Transverse colon (tissue), 4 donors: Measurements from ENCODE around the gene GUCY2F. TPM values are rescaled to one million over a fixed set of nuclear protein-coding genes. Genes with fewer than 3 reads are reported as not detected.

Source experiments
- DNase-seq: peaks from one replicate; pipeline ENCODE4 v3.0.0-alpha.2; 2019
- H3K27ac ChIP-seq, 4 donors: fragments of 200-600 bp; sonication (generic); 2 replicates each; pipeline ENCODE4 v1.5.1; 2016 to 2018; ENCODE audit warnings: inconsistent platforms in 4 of 4
- H3K27me3 ChIP-seq: fragments of 200-600 bp; sonication (generic); 2 replicates; pipeline ENCODE4 v1.5.1; 2017; ENCODE audit warnings: inconsistent platforms
- H3K36me3 ChIP-seq, 4 donors: fragments of 200-600 bp; sonication (generic); 2 replicates each; pipeline ENCODE4 v1.5.1; 2017 to 2019; ENCODE audit warnings: inconsistent platforms in 4 of 4
- H3K4me1 ChIP-seq, 4 donors: fragments of 200-600 bp; sonication (generic); 2 replicates each; pipeline ENCODE4 v1.5.1; 2017 to 2020; ENCODE audit warnings: inconsistent platforms in 4 of 4
- H3K4me3 ChIP-seq, 4 donors: fragments of 200-600 bp; sonication (generic); 1 replicate in 1 of 4; 2 replicates in 3 of 4; pipeline versions ENCODE4 v1.5.1 to v1.6.1; 2017 to 2019; ENCODE audit warnings: inconsistent platforms in 4 of 4
- H3K9me3 ChIP-seq, 2 donors: fragments of 200-600 bp; sonication (generic); 2 replicates each; pipeline ENCODE4 v1.5.1; 2017 to 2019; ENCODE audit warnings: inconsistent platforms in 2 of 2
- CTCF ChIP-seq, 5 experiments: fragments of 200-600 bp in 3 of 5; fragments of 450-650 bp in 2 of 5; sonication (generic) in 3 of 5; IDR thresholded peaks; 1 replicate in 2 of 5; 2 replicates in 3 of 5; pipeline ENCODE4 v1.5.1; 2016 to 2017; ENCODE audit warnings: antibody characterized with exemption in 5 of 5, inconsistent platforms in 3 of 5, mild to moderate bottlenecking in 2 of 5, moderate library complexity in 1 of 5
- EP300 ChIP-seq: sonication (generic); formaldehyde crosslinking; IDR thresholded peaks from one replicate; pipeline ENCODE4 v1.6.1; 2017; ENCODE audit warnings: antibody characterized with exemption, low read depth
- POLR2A ChIP-seq: fragments of 450-650 bp; IDR thresholded peaks from one replicate; pipeline ENCODE4 v1.6.1; 2016; ENCODE audit warnings: antibody characterized with exemption, mild to moderate bottlenecking, moderate library complexity
- POLR2AphosphoS5 ChIP-seq, 3 donors: sonication (generic); formaldehyde crosslinking; IDR thresholded peaks; one replicate each; pipeline ENCODE4 v1.6.1; 2016; ENCODE audit warnings: antibody characterized with exemption in 3 of 3
- WGBS, 2 donors: methylation state at CpG; one replicate each; pipeline ENCODE4 v1.1.5; 2018; ENCODE audit warnings: low coverage in 1 of 2; 5-methylcytosine and 5-hydroxymethylcytosine counted together
- in situ Hi-C, 4 donors: fragments of 200-750 bp; cut with MboI; loops; one replicate each; pipeline versions ENCODE4 v1.15.0 to v1.15.1; 2017; ENCODE audit warnings: low sequenced_read_pairs in 3 of 4, low pct_ligation_motif_present in 1 of 4, low pct_unique_long_range_greater_than_20kb in 1 of 4
- intact Hi-C: fragments of 100-400 bp; cut with DNase I; formaldehyde crosslinking; loops from one replicate; pipeline ENCODE4 v1.15.1; 2023; ENCODE audit warnings: low total_unique reads
- total RNA-seq, 4 donors: library from RNA; depleted of rRNA; stranded (reverse); fragments of >200 nt; gene quantifications; one replicate each; pipeline ENCODE4 v1.1.0, GENCODE V29; 2016

GUCY2F gene
- total RNA-seq, 4 donors from 2014 or later, result not detected

DNA sequence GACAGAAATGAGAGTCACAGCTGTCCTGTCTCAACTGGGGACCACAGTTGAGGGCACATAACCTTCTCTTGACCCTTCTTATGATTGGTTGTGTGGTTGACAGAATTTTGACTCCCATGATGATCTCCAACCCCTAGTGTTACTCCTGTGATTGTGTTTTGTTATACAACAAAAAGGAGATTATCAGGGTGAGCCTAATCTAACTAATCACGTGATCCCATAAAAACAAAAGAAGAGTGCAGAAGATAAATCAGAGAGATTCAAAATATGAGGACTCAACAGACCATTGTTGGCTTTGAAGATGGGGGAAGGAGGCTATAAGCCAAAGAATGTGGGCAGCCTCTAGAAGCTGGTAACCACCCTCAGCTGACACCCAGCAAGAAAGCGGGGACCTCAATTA is 72.7 kb downstream of the GUCY2F start:
- 50 to 79% methylated on average over 1 to 2 of the region's 2 CpGs for WGBS, 2 donors

GRCh38 chrX:109403922-109404321 is 78.0 kb downstream of the GUCY2F start:
- Histone ChIP-seq H3K27ac (no peak overlapping the region), H3K36me3 (no peaks in the 10 kb centered on the region), H3K27me3 (no peaks in the 10 kb centered on the region), H3K4me1 (no peaks in the 10 kb centered on the region), H3K4me3 (no peak overlapping the region), H3K9me3 (no peaks in the 10 kb centered on the region)
- TF ChIP-seq EP300 (no peak), POLR2AphosphoS5 (IDR thresholded peaks at IDR 0.05) (no peak), CTCF (IDR thresholded peaks at IDR 0.05) (no peak), POLR2A (no peak)
- WGBS, 2 donors, result 48% methylated on average over 4 of the region's 4 CpGs; no CpG with 5 or more reads in 1 of the 2 donors
- no peak for DNase-seq
- intact Hi-C loops, result no loop called here
- in situ Hi-C loops, result no loop called here

More for the DNA sequence above, 72.7 kb downstream of the GUCY2F start:
- no peak for DNase-seq
- Histone ChIP-seq H3K9me3 (no peaks in the 10 kb centered on the region), H3K36me3 (no peaks in the 10 kb centered on the region), H3K27ac (no peak overlapping the region), H3K4me1 (no peaks in the 10 kb centered on the region), H3K4me3 (no peak overlapping the region), H3K27me3 (no peaks in the 10 kb centered on the region)
- in situ Hi-C loops, result no loop called here
- TF ChIP-seq POLR2AphosphoS5 (IDR thresholded peaks at IDR 0.05), result no peak
- TF ChIP-seq CTCF (IDR thresholded peaks at IDR 0.05), result no peak
- TF ChIP-seq POLR2A, result no peak
- no peak for TF ChIP-seq EP300
- intact Hi-C loops, result no loop called here

- Histone ChIP-seq H3K9me3 (no peaks in the 10 kb centered on the region), H3K36me3 (no peaks in the 10 kb centered on the region), H3K27me3 (no peaks in the 10 kb centered on the region), H3K4me1 (no peaks in the 10 kb centered on the region), H3K27ac (no peak overlapping the region), H3K4me3 (no peak overlapping the region)
- TF ChIP-seq POLR2A (no peak), CTCF (IDR thresholded peaks at IDR 0.05) (no peak), POLR2AphosphoS5 (IDR thresholded peaks at IDR 0.05) (no peak), EP300 (no peak)
- 56 to 57% methylated on average over 3 of the region's 3 CpGs for WGBS, 2 donors
- intact Hi-C loops, result no loop called here
- DNase-seq, result no peak
- in situ Hi-C loops, result no loop called here
Observed at GRCh38 chrX:109399831-109400230, 82.1 kb downstream of the GUCY2F start.

- in situ Hi-C loops (no loop called here), intact Hi-C loops (no loop called here)
- TF ChIP-seq POLR2A, result no peak
- TF ChIP-seq EP300, result no peak
- no peak for TF ChIP-seq CTCF (IDR thresholded peaks at IDR 0.05)
- TF ChIP-seq POLR2AphosphoS5 (IDR thresholded peaks at IDR 0.05), result no peak
- Histone ChIP-seq H3K9me3 (no peaks in the 10 kb centered on the region), H3K4me1 (no peaks in the 10 kb centered on the region), H3K36me3 (no peaks in the 10 kb centered on the region), H3K4me3 (no peak overlapping the region), H3K27ac (no peak overlapping the region), H3K27me3 (no peaks in the 10 kb centered on the region)
- WGBS, 2 donors, result 76 to 80% methylated on average over 2 of the region's 2 CpGs
- no peak for DNase-seq
Observed at GRCh38 chrX:109398833-109399232, 83.1 kb downstream of the GUCY2F start.
